GM23338 (cell line): ENCODE data around the gene CCSER2. TPM values are rescaled to one million over a fixed set of nuclear protein-coding genes. Genes with fewer than 3 reads are reported as not detected.

Source experiments
- ATAC-seq: fragments of 200-7000 bp; cut with Tn5 transposase; 3 replicates; pipeline ENCODE4 v1.9.1; 2020
- DNase-seq: peaks from one replicate; pipeline ENCODE4 v3.0.0-alpha.2; 2015; ENCODE audit warnings: low spot score
- H2AFZ ChIP-seq: fragments of 200-600 bp; sonication (generic); 2 replicates; pipeline ENCODE4 v1.8.0; 2016; ENCODE audit warnings: antibody characterized with exemption, mild to moderate bottlenecking, moderate library complexity
- H3F3A ChIP-seq: fragments of 200-600 bp; sonication (generic); replicated peaks from 2 replicates; pipeline ENCODE4 v1.8.0; 2017; ENCODE audit warnings: antibody characterized with exemption, mixed run types, low read depth
- H3K27ac ChIP-seq: fragments of 200-600 bp; sonication (generic); 2 replicates; pipeline ENCODE4 v1.6.1; 2016; ENCODE audit warnings: low read depth
- H3K27me3 ChIP-seq: fragments of 200-600 bp; sonication (generic); 2 replicates; pipeline ENCODE4 v1.8.0; 2016; ENCODE audit warnings: mild to moderate bottlenecking, mixed run types, moderate library complexity; ENCODE audit not compliant: insufficient read depth
- H3K36me3 ChIP-seq: fragments of 200-600 bp; sonication (generic); 2 replicates; pipeline ENCODE4 v1.8.0; 2016; ENCODE audit warnings: mild to moderate bottlenecking; ENCODE audit not compliant: insufficient read depth
- H3K4me1 ChIP-seq: fragments of 200-600 bp; sonication (generic); 2 replicates; pipeline ENCODE4 v1.8.0; 2016; ENCODE audit warnings: mild to moderate bottlenecking, moderate library complexity; ENCODE audit not compliant: insufficient read depth
- H3K4me2 ChIP-seq: fragments of 200-600 bp; sonication (generic); 2 replicates; pipeline ENCODE4 v1.7.1; 2017; ENCODE audit warnings: mixed run types
- H3K4me3 ChIP-seq: fragments of 200-600 bp; sonication (generic); 2 replicates; pipeline ENCODE4 v1.6.1; 2016; ENCODE audit warnings: mixed run types
- H3K79me2 ChIP-seq: fragments of 200-600 bp; sonication (generic); replicated peaks from 2 replicates; pipeline ENCODE4 v1.8.0; 2017; ENCODE audit warnings: mild to moderate bottlenecking; ENCODE audit not compliant: insufficient read depth
- H3K9me2 ChIP-seq: fragments of 200-600 bp; sonication (generic); 2 replicates; pipeline ENCODE4 v1.8.0; 2017; ENCODE audit not compliant: insufficient read depth
- H4K20me1 ChIP-seq: fragments of 200-600 bp; sonication (generic); replicated peaks from 2 replicates; pipeline ENCODE4 v1.8.0; 2017; ENCODE audit warnings: mild to moderate bottlenecking; ENCODE audit not compliant: insufficient read depth
- H3K27ac Mint-ChIP-seq: 2 replicates; pipeline ENCODE4 v1.8.0; 2020; ENCODE audit warnings: inconsistent platforms, mild to moderate bottlenecking, moderate library complexity, mixed read lengths
- H3K27me3 Mint-ChIP-seq: 3 replicates; pipeline ENCODE4 v1.8.0; 2022; ENCODE audit warnings: low read depth, mild to moderate bottlenecking, moderate library complexity, mixed read lengths, inconsistent platforms; ENCODE audit not compliant: insufficient read depth, poor library complexity
- H3K36me3 Mint-ChIP-seq: 3 replicates; pipeline ENCODE4 v1.8.0; 2021; ENCODE audit warnings: low read depth, mild to moderate bottlenecking, inconsistent platforms, moderate library complexity, mixed read lengths
- H3K4me1 Mint-ChIP-seq: 3 replicates; pipeline ENCODE4 v1.8.0; 2020; ENCODE audit warnings: mild to moderate bottlenecking, inconsistent platforms, mixed read lengths
- H3K4me3 Mint-ChIP-seq: 3 replicates; pipeline ENCODE4 v1.8.0; 2021; ENCODE audit warnings: moderate library complexity, mild to moderate bottlenecking, inconsistent platforms, mixed read lengths
- H3K9me3 Mint-ChIP-seq: 3 replicates; pipeline ENCODE4 v1.8.0; 2020; ENCODE audit warnings: moderate library complexity, mild to moderate bottlenecking, inconsistent platforms, mixed read lengths
- CREB1 ChIP-seq: fragments of 250-450 bp; sonication (Bioruptor Pico); IDR thresholded peaks from 2 replicates; pipeline ENCODE4 v1.5.0; 2020; ENCODE audit warnings: low read depth, mild to moderate bottlenecking, moderate library complexity
- EZH2 ChIP-seq: fragments of 200-600 bp; sonication (generic); IDR thresholded peaks from one replicate; pipeline ENCODE4 v1.8.0; 2017; ENCODE audit warnings: antibody characterized with exemption, mild to moderate bottlenecking, low read depth; ENCODE audit not compliant: unreplicated experiment
- JUNB ChIP-seq: IDR thresholded peaks from one replicate; pipeline ENCODE4 v1.6.1; 2016; ENCODE audit warnings: antibody characterized with exemption; ENCODE audit not compliant: unreplicated experiment
- NANOG ChIP-seq: IDR thresholded peaks from 2 replicates; pipeline ENCODE4 v1.6.1; 2016; ENCODE audit warnings: antibody characterized with exemption, borderline replicate concordance
- POLR2AphosphoS5 ChIP-seq: IDR thresholded peaks from 2 replicates; pipeline ENCODE4 v1.6.1; 2016; ENCODE audit warnings: antibody characterized with exemption, low read depth
- REST ChIP-seq: IDR thresholded peaks from one replicate; pipeline ENCODE4 v1.6.1; 2018; ENCODE audit warnings: antibody characterized with exemption; ENCODE audit not compliant: unreplicated experiment
- STAT1 ChIP-seq: IDR thresholded peaks from one replicate; pipeline ENCODE4 v1.6.1; 2016; ENCODE audit warnings: antibody characterized with exemption; ENCODE audit not compliant: unreplicated experiment
- ZNF114 ChIP-seq: fragments of 250-450 bp; sonication (Bioruptor Pico); IDR thresholded peaks from 2 replicates; pipeline ENCODE4 v1.5.0; 2020; ENCODE audit warnings: mild to moderate bottlenecking, moderate library complexity
- ZNF331 ChIP-seq: fragments of 250-450 bp; sonication (Bioruptor Pico); IDR thresholded peaks from 2 replicates; pipeline ENCODE4 v1.5.0; 2020; ENCODE audit warnings: low read depth, mild to moderate bottlenecking, moderate library complexity
- polyA plus RNA-seq: library from polyadenylated mRNA; unstranded; fragments of >200 nt; fragmentation: Nextera tagmentation; extraction: Ambion mirVana; gene quantifications from 2 replicates; pipeline ENCODE4 v1.2.1, GENCODE V29; 2016
- total RNA-seq: library from RNA; depleted of rRNA; stranded (reverse); fragments of >200 nt; shearing (Covaris generic); gene quantifications from 2 replicates; pipeline ENCODE4 v1.2.3, GENCODE V29; 2014
- TF ChIP-seq, protein P1 (sequence below), 2 experiments: fragments of 200-600 bp in 1 of 2; sonication (generic) in 1 of 2; conservative IDR thresholded peaks; 2 replicates each; pipeline versions ENCODE4 v1.5.1 to v1.6.1; 2016 to 2017; ENCODE audit warnings: antibody characterized with exemption in 2 of 2, low read depth in 2 of 2, mild to moderate bottlenecking in 2 of 2, moderate library complexity in 1 of 2
- TF ChIP-seq, protein P2 (sequence below): IDR thresholded peaks from 2 replicates; pipeline ENCODE4 v1.6.1; 2016; ENCODE audit warnings: antibody characterized with exemption

The CCSER2 gene
- total and polyA plus RNA-seq, 2 experiments from 2014 or later = 30.6 to 37.2 TPM

GRCh38 chr10:84477398-84478128 lies 149.2 kb downstream of the CCSER2 start:
- H4K20me1 ChIP-seq = no peaks in the 10 kb centered on the region
- H3K4me2 ChIP-seq = no peak overlapping the region
- Mint-ChIP-seq H3K36me3 (no peaks in the 10 kb centered on the region), H3K27ac (no peak overlapping the region), H3K9me3 (no peaks in the 10 kb centered on the region), H3K4me3 (no peak overlapping the region), H3K27me3 (peaks cover 3% of the 10 kb centered on the region), H3K4me1 (no peaks in the 10 kb centered on the region)
- no peak overlapping the region for H2AFZ ChIP-seq
- no peaks in the 10 kb centered on the region for H3K4me1 ChIP-seq
- ATAC-seq = no peak
- no peaks in the 10 kb centered on the region for H3K9me2 ChIP-seq
- H3K4me3 ChIP-seq = no peak overlapping the region
- no peaks in the 10 kb centered on the region for H3K36me3 ChIP-seq
- H3K79me2 ChIP-seq = no peaks in the 10 kb centered on the region
- no peak for DNase-seq
- TF ChIP-seq, protein P1, sequence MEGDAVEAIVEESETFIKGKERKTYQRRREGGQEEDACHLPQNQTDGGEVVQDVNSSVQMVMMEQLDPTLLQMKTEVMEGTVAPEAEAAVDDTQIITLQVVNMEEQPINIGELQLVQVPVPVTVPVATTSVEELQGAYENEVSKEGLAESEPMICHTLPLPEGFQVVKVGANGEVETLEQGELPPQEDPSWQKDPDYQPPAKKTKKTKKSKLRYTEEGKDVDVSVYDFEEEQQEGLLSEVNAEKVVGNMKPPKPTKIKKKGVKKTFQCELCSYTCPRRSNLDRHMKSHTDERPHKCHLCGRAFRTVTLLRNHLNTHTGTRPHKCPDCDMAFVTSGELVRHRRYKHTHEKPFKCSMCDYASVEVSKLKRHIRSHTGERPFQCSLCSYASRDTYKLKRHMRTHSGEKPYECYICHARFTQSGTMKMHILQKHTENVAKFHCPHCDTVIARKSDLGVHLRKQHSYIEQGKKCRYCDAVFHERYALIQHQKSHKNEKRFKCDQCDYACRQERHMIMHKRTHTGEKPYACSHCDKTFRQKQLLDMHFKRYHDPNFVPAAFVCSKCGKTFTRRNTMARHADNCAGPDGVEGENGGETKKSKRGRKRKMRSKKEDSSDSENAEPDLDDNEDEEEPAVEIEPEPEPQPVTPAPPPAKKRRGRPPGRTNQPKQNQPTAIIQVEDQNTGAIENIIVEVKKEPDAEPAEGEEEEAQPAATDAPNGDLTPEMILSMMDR (conservative IDR thresholded peaks at IDR 0.05; ENCODE audit: low read depth in 2 of 2) = no peak
- TF ChIP-seq REST = no peak
- no peak for TF ChIP-seq CREB1 (CRISPR knock-in tag)
- TF ChIP-seq, protein P2, sequence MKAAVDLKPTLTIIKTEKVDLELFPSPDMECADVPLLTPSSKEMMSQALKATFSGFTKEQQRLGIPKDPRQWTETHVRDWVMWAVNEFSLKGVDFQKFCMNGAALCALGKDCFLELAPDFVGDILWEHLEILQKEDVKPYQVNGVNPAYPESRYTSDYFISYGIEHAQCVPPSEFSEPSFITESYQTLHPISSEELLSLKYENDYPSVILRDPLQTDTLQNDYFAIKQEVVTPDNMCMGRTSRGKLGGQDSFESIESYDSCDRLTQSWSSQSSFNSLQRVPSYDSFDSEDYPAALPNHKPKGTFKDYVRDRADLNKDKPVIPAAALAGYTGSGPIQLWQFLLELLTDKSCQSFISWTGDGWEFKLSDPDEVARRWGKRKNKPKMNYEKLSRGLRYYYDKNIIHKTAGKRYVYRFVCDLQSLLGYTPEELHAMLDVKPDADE = no peak
- no peak for TF ChIP-seq JUNB
- no peak for TF ChIP-seq NANOG
- TF ChIP-seq EZH2 = no peak
- no peak for TF ChIP-seq STAT1
- no peaks in the 10 kb centered on the region for H3F3A ChIP-seq
- H3K27me3 ChIP-seq = no peaks in the 10 kb centered on the region
- H3K27ac ChIP-seq = no peak overlapping the region

DNA sequence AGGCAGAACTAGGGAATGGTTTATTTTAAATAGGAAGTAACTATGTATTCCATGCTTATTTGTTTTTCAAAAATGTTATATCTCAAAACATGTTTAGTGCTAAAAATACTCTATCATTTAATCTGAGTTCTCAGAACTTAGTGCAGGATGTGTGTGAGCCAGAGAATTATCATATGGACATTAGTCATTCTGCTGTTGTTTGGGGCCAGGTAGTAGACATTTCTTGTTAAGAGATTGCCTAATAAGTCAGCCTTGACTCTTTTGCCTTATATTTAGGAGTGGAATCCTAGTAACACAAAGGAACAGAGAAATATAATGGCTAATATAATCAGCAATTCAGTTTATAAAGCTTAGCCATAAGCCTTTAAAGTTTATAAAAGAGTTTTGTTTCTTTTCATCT lies 149.8 kb downstream of the CCSER2 start:
- H3F3A ChIP-seq = no peaks in the 10 kb centered on the region
- no peaks in the 10 kb centered on the region for H3K79me2 ChIP-seq
- Mint-ChIP-seq H3K27me3 (peaks cover 3% of the 10 kb centered on the region), H3K27ac (no peak overlapping the region), H3K9me3 (no peaks in the 10 kb centered on the region), H3K4me3 (no peak overlapping the region), H3K36me3 (no peaks in the 10 kb centered on the region), H3K4me1 (no peaks in the 10 kb centered on the region)
- H3K36me3 ChIP-seq = no peaks in the 10 kb centered on the region
- H2AFZ ChIP-seq = no peak overlapping the region
- H3K27ac ChIP-seq = no peak overlapping the region
- no peaks in the 10 kb centered on the region for H3K9me2 ChIP-seq
- DNase-seq (no peak), ATAC-seq (no peak)
- no peak overlapping the region for H3K4me2 ChIP-seq
- no peaks in the 10 kb centered on the region for H3K27me3 ChIP-seq
- H3K4me1 ChIP-seq = no peaks in the 10 kb centered on the region
- no peaks in the 10 kb centered on the region for H4K20me1 ChIP-seq
- no peak overlapping the region for H3K4me3 ChIP-seq
- no peak for TF ChIP-seq EZH2
- no peak for TF ChIP-seq REST
- no peak for TF ChIP-seq ZNF331 (CRISPR knock-in tag)
- TF ChIP-seq POLR2AphosphoS5 = no peak
- TF ChIP-seq NANOG = no peak
- TF ChIP-seq, protein P1 (conservative IDR thresholded peaks at IDR 0.05; ENCODE audit: low read depth in 2 of 2) = no peak
- no peak for TF ChIP-seq JUNB
- no peak for TF ChIP-seq ZNF114 (CRISPR knock-in tag)
